ENCODE measurements around the gene CINP. TPM values are rescaled to one million over a fixed set of nuclear protein-coding genes. Genes with fewer than 3 reads are reported as not detected.

The CINP gene
- total RNA-seq, 4 donors from 2014 or later = 19.2 to 25.1 (median 21.5) TPM

GRCh38 chr14:102320033-102320660, 42.5 kb downstream of the CINP start:
- intact Hi-C loops (cut with DNase I; ENCODE audit: low total_unique reads) = no loop called here
- TF ChIP-seq POLR2A (IDR thresholded peaks at IDR 0.05) = no peak
- TF ChIP-seq, protein P1, sequence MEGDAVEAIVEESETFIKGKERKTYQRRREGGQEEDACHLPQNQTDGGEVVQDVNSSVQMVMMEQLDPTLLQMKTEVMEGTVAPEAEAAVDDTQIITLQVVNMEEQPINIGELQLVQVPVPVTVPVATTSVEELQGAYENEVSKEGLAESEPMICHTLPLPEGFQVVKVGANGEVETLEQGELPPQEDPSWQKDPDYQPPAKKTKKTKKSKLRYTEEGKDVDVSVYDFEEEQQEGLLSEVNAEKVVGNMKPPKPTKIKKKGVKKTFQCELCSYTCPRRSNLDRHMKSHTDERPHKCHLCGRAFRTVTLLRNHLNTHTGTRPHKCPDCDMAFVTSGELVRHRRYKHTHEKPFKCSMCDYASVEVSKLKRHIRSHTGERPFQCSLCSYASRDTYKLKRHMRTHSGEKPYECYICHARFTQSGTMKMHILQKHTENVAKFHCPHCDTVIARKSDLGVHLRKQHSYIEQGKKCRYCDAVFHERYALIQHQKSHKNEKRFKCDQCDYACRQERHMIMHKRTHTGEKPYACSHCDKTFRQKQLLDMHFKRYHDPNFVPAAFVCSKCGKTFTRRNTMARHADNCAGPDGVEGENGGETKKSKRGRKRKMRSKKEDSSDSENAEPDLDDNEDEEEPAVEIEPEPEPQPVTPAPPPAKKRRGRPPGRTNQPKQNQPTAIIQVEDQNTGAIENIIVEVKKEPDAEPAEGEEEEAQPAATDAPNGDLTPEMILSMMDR (IDR thresholded peaks at IDR 0.05 in 4 of 5, conservative IDR thresholded peaks at IDR 0.05 in 1 of 5) = no peak
- peak; percentile 17 to 23 for ATAC-seq
- H3K36me3 ChIP-seq = no peaks in the 10 kb centered on the region
- H3K4me1 ChIP-seq = peaks cover 43 to 51% of the 10 kb centered on the region in 2 donors
- in situ Hi-C loops (cut with MboI; ENCODE audit: low sequenced_read_pairs in 4 of 4) = loop anchor here in 1 of 4 donors (25.0 kb wide), 3 partner anchors 183 to 558 kb away; partner anchors contain the start of genes ANKRD9, PPP2R5C and WDR20
- H3K27me3 ChIP-seq = no peaks in the 10 kb centered on the region
- peak; percentile 40 to 78 for DNase-seq
- no peaks in the 10 kb centered on the region for H3K9me3 ChIP-seq
- H3K27ac ChIP-seq = peak overlapping the region; percentile 92 to 99 (median 97)
- peak overlapping the region; percentile 64 to 72 (median 68) for H3K4me3 ChIP-seq

GRCh38 chr14:102319351-102320032, 43.2 kb downstream of the CINP start, which contains the start of gene ZNF839:
Gene ZNF839, plus strand, starts transcription at chr14:102319746. Its CDS starts 20 bp downstream, at chr14:102319766.
- intact Hi-C loops (cut with DNase I; ENCODE audit: low total_unique reads) = loop anchor here (1.0 to 5.0 kb wide), 11 partner anchors 43 to 1068 kb away; partner anchors contain the start of genes CINP, DYNC1H1, EIF5 and HSP90AA1
- ATAC-seq = peak; percentile 56 to 62
- peak; percentile 48 to 68 for TF ChIP-seq POLR2A (IDR thresholded peaks at IDR 0.05)
- TF ChIP-seq, protein P1 (IDR thresholded peaks at IDR 0.05 in 4 of 5, conservative IDR thresholded peaks at IDR 0.05 in 1 of 5) = peak in 1 of 5 experiments; percentile 9
- Histone ChIP-seq H3K4me1 (peaks cover 46 to 56% of the 10 kb centered on the region in 2 donors), H3K4me3 (peak within 1 kb of the TSS; percentile 64 to 72 (median 68)), H3K9me3 (no peaks in the 10 kb centered on the region), H3K27me3 (no peaks in the 10 kb centered on the region), H3K36me3 (no peaks in the 10 kb centered on the region), H3K27ac (peak within 1 kb of the TSS; percentile 92 to 99 (median 97))
- peak; percentile 86 to 92 for DNase-seq
- in situ Hi-C loops (cut with MboI; ENCODE audit: low sequenced_read_pairs in 4 of 4) = loop anchor here in 3 of 4 donors (10.0 to 25.0 kb wide), 7 partner anchors 85 to 557 kb away; partner anchors contain the start of genes DYNC1H1 (in 2 of the 3), ANKRD9 (in 1 of the 3), PPP2R5C (in 1 of the 3) and WDR20 (in 1 of the 3)

DNA sequence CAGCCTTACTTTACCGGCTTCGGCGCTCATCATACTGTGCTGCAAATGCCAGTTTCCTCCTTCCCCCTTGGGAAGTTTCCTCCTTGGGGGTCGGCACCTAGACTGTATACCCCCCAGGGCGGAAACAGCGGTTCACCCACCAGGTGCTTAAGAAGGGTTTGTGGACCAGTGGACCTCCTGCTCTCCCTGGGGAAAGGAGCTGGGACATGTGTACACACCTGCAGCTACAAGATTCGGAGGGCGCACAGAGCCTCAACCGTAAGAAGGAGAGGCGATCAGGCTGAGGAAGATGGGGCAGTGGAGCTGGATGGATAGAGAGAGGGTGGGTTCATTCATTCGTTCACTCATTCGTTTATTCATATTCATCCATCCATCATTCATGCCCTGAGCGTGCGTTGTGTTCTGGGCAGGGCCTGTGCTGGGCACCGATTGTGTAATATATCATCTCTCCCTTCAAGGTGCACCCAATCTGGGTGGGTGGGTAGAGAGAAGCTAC, 43.9 kb downstream of the CINP start:
- intact Hi-C loops (cut with DNase I; ENCODE audit: low total_unique reads) = loop anchor here (1.0 to 5.0 kb wide), 11 partner anchors 44 to 1068 kb away; partner anchors contain the start of genes CINP, DYNC1H1, EIF5 and HSP90AA1
- peak overlapping the region; percentile 64 to 72 (median 68) for H3K4me3 ChIP-seq
- no peaks in the 10 kb centered on the region for H3K27me3 ChIP-seq
- H3K36me3 ChIP-seq = no peaks in the 10 kb centered on the region
- H3K9me3 ChIP-seq = no peaks in the 10 kb centered on the region
- H3K27ac ChIP-seq = peak overlapping the region; percentile 92 to 99 (median 97)
- ATAC-seq (no peak), DNase-seq (peak in 1 of 2 donors; percentile 33)
- peaks cover 49 to 57% of the 10 kb centered on the region in 2 donors for H3K4me1 ChIP-seq
- in situ Hi-C loops (cut with MboI; ENCODE audit: low sequenced_read_pairs in 4 of 4) = loop anchor here in 3 of 4 donors (10.0 to 25.0 kb wide), 7 partner anchors 84 to 557 kb away; partner anchors contain the start of genes DYNC1H1 (in 2 of the 3), ANKRD9 (in 1 of the 3), PPP2R5C (in 1 of the 3) and WDR20 (in 1 of the 3)
- no peak for TF ChIP-seq POLR2A (IDR thresholded peaks at IDR 0.05)
- TF ChIP-seq, protein P1 (IDR thresholded peaks at IDR 0.05 in 4 of 5, conservative IDR thresholded peaks at IDR 0.05 in 1 of 5) = no peak

- Histone ChIP-seq H3K4me1 (peaks cover 50 to 51% of the 10 kb centered on the region in 2 donors), H3K4me3 (peak overlapping the region; percentile 51 to 66 (median 63)), H3K36me3 (no peaks in the 10 kb centered on the region), H3K27ac (peak overlapping the region; percentile 92 to 99 (median 97)), H3K9me3 (no peaks in the 10 kb centered on the region), H3K27me3 (no peaks in the 10 kb centered on the region)
- ATAC-seq (peak; percentile 63 to 66), DNase-seq (peak; percentile 74 to 88)
- TF ChIP-seq, protein P1 (IDR thresholded peaks at IDR 0.05 in 4 of 5, conservative IDR thresholded peaks at IDR 0.05 in 1 of 5) = peak in 1 of 5 experiments; percentile 13
- TF ChIP-seq POLR2A (IDR thresholded peaks at IDR 0.05) = peak; percentile 48 to 66
- in situ Hi-C loops (cut with MboI; ENCODE audit: low sequenced_read_pairs in 4 of 4) = loop anchor here in 3 of 4 donors (10.0 to 25.0 kb wide), 7 partner anchors 83 to 555 kb away; partner anchors contain the start of genes DYNC1H1 (in 2 of the 3), ANKRD9 (in 1 of the 3), PPP2R5C (in 1 of the 3) and WDR20 (in 1 of the 3)
- intact Hi-C loops (cut with DNase I; ENCODE audit: low total_unique reads) = loop anchor here (2.0 to 5.0 kb wide), 10 partner anchors 45 to 1070 kb away; partner anchors contain the start of genes CINP, DYNC1H1, EIF5 and HSP90AA1
Observed at GRCh38 chr14:102317564-102318248, 45.0 kb downstream of the CINP start.
